Spleen (tissue), 11 donors: ENCODE results near the gene PIGS. TPM values are rescaled to one million over a fixed set of nuclear protein-coding genes. Genes with fewer than 3 reads are reported as not detected.

Experiments used
- DNase-seq: peaks from one replicate; pipeline ENCODE4 v3.0.0-alpha.2; 2020
- H3K27ac ChIP-seq, 8 donors: fragments of 200-600 bp; sonication (generic) in 7 of 8; 1 replicate in 4 of 8; 2 replicates in 4 of 8; pipeline versions ENCODE4 v1.5.0 to v1.8.0; 2016 to 2021; ENCODE audit warnings: inconsistent platforms in 4 of 8, mild to moderate bottlenecking in 4 of 8, moderate library complexity in 1 of 8
- H3K27me3 ChIP-seq, 7 donors: fragments of 200-600 bp; sonication (generic) in 6 of 7; replicated peaks in 1 of 7; 1 replicate in 4 of 7; 2 replicates in 3 of 7; pipeline versions ENCODE4 v1.5.0 to v1.8.0; 2016 to 2021; ENCODE audit warnings: inconsistent platforms in 3 of 7, mild to moderate bottlenecking in 1 of 7
- H3K36me3 ChIP-seq, 6 donors: fragments of 200-600 bp; sonication (generic) in 5 of 6; 1 replicate in 4 of 6; 2 replicates in 2 of 6; pipeline versions ENCODE4 v1.5.0 to v1.8.0; 2016 to 2021; ENCODE audit warnings: inconsistent platforms in 2 of 6
- H3K4me1 ChIP-seq, 6 donors: fragments of 200-600 bp; sonication (generic) in 5 of 6; 1 replicate in 3 of 6; 2 replicates in 3 of 6; pipeline versions ENCODE4 v1.5.0 to v1.8.0; 2016 to 2021; ENCODE audit warnings: inconsistent platforms in 3 of 6
- H3K4me3 ChIP-seq, 8 donors: fragments of 200-600 bp; sonication (generic) in 7 of 8; 1 replicate in 4 of 8; 2 replicates in 4 of 8; pipeline versions ENCODE4 v1.5.0 to v1.8.0; 2016 to 2021; ENCODE audit warnings: inconsistent platforms in 4 of 8, mild to moderate bottlenecking in 4 of 8, moderate library complexity in 2 of 8
- H3K9me3 ChIP-seq, 8 donors: fragments of 200-600 bp; sonication (generic) in 7 of 8; 1 replicate in 4 of 8; 2 replicates in 4 of 8; pipeline versions ENCODE4 v1.5.0 to v1.8.0; 2016 to 2021; ENCODE audit warnings: inconsistent platforms in 4 of 8
- CTCF ChIP-seq, 11 experiments: fragments of 200-600 bp in 7 of 11; fragments of 450-650 bp in 4 of 11; sonication (generic) in 4 of 11; IDR thresholded peaks in 8 of 11; conservative IDR thresholded peaks in 3 of 11; 1 replicate in 7 of 11; 2 replicates in 4 of 11; pipeline versions ENCODE4 v1.4.0 to v1.8.0; 2016 to 2021; ENCODE audit warnings: antibody characterized with exemption in 11 of 11, inconsistent platforms in 4 of 11, mild to moderate bottlenecking in 1 of 11
- POLR2A ChIP-seq, 3 donors: fragments of 450-650 bp; IDR thresholded peaks; one replicate each; pipeline ENCODE4 v1.5.1; 2017; ENCODE audit warnings: antibody characterized with exemption in 3 of 3, mild to moderate bottlenecking in 1 of 3
- POLR2AphosphoS5 ChIP-seq, 3 donors: sonication (generic); formaldehyde crosslinking; IDR thresholded peaks; one replicate each; pipeline ENCODE4 v1.5.1; 2017; ENCODE audit warnings: antibody characterized with exemption in 3 of 3
- WGBS, 5 donors: extraction: QIAGEN DNeasy Blood & Tissue Kit in 3 of 5; methylation state at CpG; one replicate each; pipeline versions ENCODE4 v1.1.5 to v1.1.7; 2013 to 2018; 5-methylcytosine and 5-hydroxymethylcytosine counted together
- intact Hi-C: fragments of 100-400 bp; cut with DNase I; formaldehyde crosslinking; loops from one replicate; pipeline ENCODE4 v1.15.0; 2023; ENCODE audit warnings: low total_unique reads
- polyA plus RNA-seq, 3 donors: library from polyadenylated mRNA; stranded (reverse); fragments of 200-250 nt; gene quantifications; one replicate each; pipeline ENCODE4 v1.2.1, GENCODE V29; 2013
- total RNA-seq, 7 donors: library from RNA; depleted of rRNA in 3 of 7; stranded (reverse); fragments of >200 nt in 3 of 7; fragmentation: NEBNext Ultra II Directional in 4 of 7; extraction: Animal tissue kit (Norgen Biotek cat#: 25700) in 4 of 7; gene quantifications; one replicate each; pipeline versions ENCODE4 v1.1.0 to v1.2.1, GENCODE V29; 2016 to 2021
- donor health status: healthy with polysubstance abuse.
- donor health status: DM: no; HTN: no; CAD: no; lungs with moderate emphysema.
- donor health status: DM: no; HTN: no; CAD: no.
- donor health status: Bipolar disorder and iron deficiency.
- donor health status: healthy.
- donor health status: DM: no; HTN: no; CAD: no.
- donor health status: DM: yes; HTN: yes; CAD: no.

The PIGS gene
- total and polyA plus RNA-seq, 10 donors = 13.3 to 77.6 (median 50.0) TPM

GRCh38 chr17:28538296-28538895 is 32.9 kb downstream of the PIGS start:
- WGBS, 5 donors = 83 to 90% (median 89%) methylated on average over 11 to 14 of the region's 14 CpGs
- TF ChIP-seq CTCF (IDR thresholded peaks at IDR 0.05 in 8 of 11, conservative IDR thresholded peaks at IDR 0.05 in 3 of 11) (no peak), POLR2AphosphoS5 (IDR thresholded peaks at IDR 0.05) (no peak), POLR2A (IDR thresholded peaks at IDR 0.05) (no peak)
- Histone ChIP-seq H3K4me3 (no peak overlapping the region), H3K4me1 (no peaks in the 10 kb centered on the region), H3K36me3 (no peaks in the 10 kb centered on the region), H3K27me3 (no peaks in the 10 kb centered on the region), H3K27ac (no peak overlapping the region), H3K9me3 (no peaks in the 10 kb centered on the region)
- intact Hi-C loops = no loop called here
- no peak for DNase-seq

GRCh38 chr17:28537219-28537610 is 34.1 kb downstream of the PIGS start:
- intact Hi-C loops = no loop called here
- H3K4me3 ChIP-seq = no peak overlapping the region
- H3K27ac ChIP-seq = no peak overlapping the region
- no peaks in the 10 kb centered on the region for H3K9me3 ChIP-seq
- WGBS, 5 donors = 69 to 88% (median 80%) methylated on average over 12 of the region's 12 CpGs
- TF ChIP-seq POLR2A (IDR thresholded peaks at IDR 0.05) (no peak), POLR2AphosphoS5 (IDR thresholded peaks at IDR 0.05) (no peak), CTCF (IDR thresholded peaks at IDR 0.05 in 8 of 11, conservative IDR thresholded peaks at IDR 0.05 in 3 of 11) (no peak)
- no peaks in the 10 kb centered on the region for H3K36me3 ChIP-seq
- DNase-seq = no peak
- no peaks in the 10 kb centered on the region for H3K4me1 ChIP-seq
- no peaks in the 10 kb centered on the region for H3K27me3 ChIP-seq

- Histone ChIP-seq H3K27ac (no peak overlapping the region), H3K4me3 (no peak overlapping the region), H3K27me3 (no peaks in the 10 kb centered on the region), H3K36me3 (no peaks in the 10 kb centered on the region), H3K4me1 (no peaks in the 10 kb centered on the region), H3K9me3 (no peaks in the 10 kb centered on the region)
- intact Hi-C loops = no loop called here
- no peak for TF ChIP-seq POLR2A (IDR thresholded peaks at IDR 0.05)
- TF ChIP-seq POLR2AphosphoS5 (IDR thresholded peaks at IDR 0.05) = no peak
- TF ChIP-seq CTCF (IDR thresholded peaks at IDR 0.05 in 8 of 11, conservative IDR thresholded peaks at IDR 0.05 in 3 of 11) = no peak
- no peak for DNase-seq
- WGBS, 5 donors = 65 to 86% (median 77%) methylated on average over 7 to 9 of the region's 9 CpGs
Observed at GRCh38 chr17:28536532-28537218, 34.6 kb downstream of the PIGS start.

- intact Hi-C loops = no loop called here
- DNase-seq = no peak
- 74 to 87% (median 84%) methylated on average over 6 to 11 of the region's 11 CpGs for WGBS, 5 donors
Observed at GRCh38 chr17:28534740-28535375, 36.5 kb downstream of the PIGS start.

More at GRCh38 chr17:28534740-28535375, 36.5 kb downstream of the PIGS start:
- Histone ChIP-seq H3K36me3 (no peaks in the 10 kb centered on the region), H3K4me1 (no peaks in the 10 kb centered on the region), H3K27me3 (peaks cover 0 to 9% (median 0%) of the 10 kb centered on the region in 7 donors), H3K4me3 (no peak overlapping the region), H3K27ac (no peak overlapping the region), H3K9me3 (no peaks in the 10 kb centered on the region)
- TF ChIP-seq POLR2AphosphoS5 (IDR thresholded peaks at IDR 0.05) (no peak), POLR2A (IDR thresholded peaks at IDR 0.05) (no peak), CTCF (IDR thresholded peaks at IDR 0.05 in 8 of 11, conservative IDR thresholded peaks at IDR 0.05 in 3 of 11) (no peak)
